Stimulated activated CD8-positive, alpha-beta memory T cell treated with anti-CD3 and anti-CD28 coated beads, Interleukin-4, amount 100 ng/mL, for 1 hour (primary cell): ENCODE data around the gene MEIS2.

Source experiments
- DNase-seq, 2 donors: peaks; one replicate each; pipeline ENCODE4 v3.0.0-alpha.2; 2020; ENCODE audit warnings: low read depth in 2 of 2, low spot score in 1 of 2

The MEIS2 gene

GRCh38 chr15:36938131-36938530 lies 162.2 kb downstream of the MEIS2 start:
- DNase-seq = no peak

- no peak for DNase-seq
Observed at GRCh38 chr15:36936613-36937012, 163.7 kb downstream of the MEIS2 start.

- DNase-seq = no peak
Observed at GRCh38 chr15:36933255-36933990, 166.9 kb downstream of the MEIS2 start.

GRCh38 chr15:36932070-36932469 lies 168.3 kb downstream of the MEIS2 start:
- no peak for DNase-seq

- DNase-seq = no peak
Observed at GRCh38 chr15:36931434-36931833, 168.9 kb downstream of the MEIS2 start.

GRCh38 chr15:36926427-36926825 lies 173.9 kb downstream of the MEIS2 start:
- DNase-seq = no peak

- no peak for DNase-seq
Observed at GRCh38 chr15:36925653-36926426, 174.5 kb downstream of the MEIS2 start.

GRCh38 chr15:36925049-36925448 lies 175.3 kb downstream of the MEIS2 start:
- no peak for DNase-seq

GRCh38 chr15:36924034-36924433 lies 176.3 kb downstream of the MEIS2 start:
- no peak for DNase-seq

- no peak for DNase-seq
Observed at GRCh38 chr15:36921484-36922091, 178.8 kb downstream of the MEIS2 start.

- no peak for DNase-seq
Observed at GRCh38 chr15:36917411-36918267, 182.7 kb downstream of the MEIS2 start.

GRCh38 chr15:36914960-36915808 lies 185.2 kb downstream of the MEIS2 start:
- DNase-seq = no peak

GRCh38 chr15:36914466-36914865 lies 185.9 kb downstream of the MEIS2 start:
- DNase-seq = no peak

- DNase-seq = no peak
Observed at GRCh38 chr15:36912311-36912712, 188.0 kb downstream of the MEIS2 start.

GRCh38 chr15:36911322-36911944 lies 188.9 kb downstream of the MEIS2 start:
- DNase-seq = no peak

- DNase-seq = no peak
Observed at GRCh38 chr15:36908991-36909390, 191.4 kb downstream of the MEIS2 start.

- no peak for DNase-seq
Observed at GRCh38 chr15:36907295-36907694, 193.1 kb downstream of the MEIS2 start.

- no peak for DNase-seq
Observed at GRCh38 chr15:36905908-36906307, 194.4 kb downstream of the MEIS2 start.

- no peak for DNase-seq
Observed at GRCh38 chr15:36904715-36905114, 195.6 kb downstream of the MEIS2 start.
